ENCODE data around the gene NAPEPLD.
A peak's percentile ranks its signal among the peaks of the same experiment; 100 is the strongest.
"Not testable (repeated sequence)": the region's sequence is repeated elsewhere in the genome, so short reads cannot be mapped to it uniquely, and the experiment has no call there.

The NAPEPLD gene

DNA sequence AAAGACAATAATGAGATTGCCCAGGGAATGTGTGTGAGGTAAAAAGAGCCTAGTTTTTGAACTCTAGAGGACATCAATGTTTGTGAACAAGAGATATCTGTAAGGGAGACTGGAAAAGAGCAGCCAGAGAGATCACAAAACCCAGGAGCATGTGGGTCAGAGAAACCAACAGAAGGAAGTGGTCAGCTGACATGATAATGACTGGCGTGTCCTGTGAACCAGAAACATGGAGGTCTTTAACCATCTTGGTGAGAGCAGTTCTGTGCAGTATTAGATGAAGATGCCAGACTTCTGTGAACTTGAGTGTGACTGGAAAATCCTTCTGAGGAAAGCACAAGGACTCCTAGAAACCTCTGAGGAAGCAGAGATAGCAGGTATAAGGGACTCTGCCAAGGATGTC is 10.2 kb upstream of the NAPEPLD start:
- H3K9ac ChIP-seq (ENCODE audit: low read depth in 1 of 2, low read length in 2 of 2); H3K4me1 ChIP-seq (ENCODE audit: control insufficient read depth in 1 of 2, insufficient read depth in 2 of 2, low read length in 2 of 2); H3K9me3 ChIP-seq (ENCODE audit: control insufficient read depth in 1 of 2, low read length in 2 of 2); H3K4me3 ChIP-seq (ENCODE audit: low read depth in 1 of 2, low read length in 2 of 2); H3K27me3 ChIP-seq (ENCODE audit: control insufficient read depth in 1 of 2, insufficient read depth in 2 of 2, low read length in 2 of 2); H3K36me3 ChIP-seq (ENCODE audit: control insufficient read depth in 1 of 2, insufficient read depth in 2 of 2, low read length in 2 of 2); H3K27ac ChIP-seq (ENCODE audit: low read depth, low read length): not testable (repeated sequence)

DNA sequence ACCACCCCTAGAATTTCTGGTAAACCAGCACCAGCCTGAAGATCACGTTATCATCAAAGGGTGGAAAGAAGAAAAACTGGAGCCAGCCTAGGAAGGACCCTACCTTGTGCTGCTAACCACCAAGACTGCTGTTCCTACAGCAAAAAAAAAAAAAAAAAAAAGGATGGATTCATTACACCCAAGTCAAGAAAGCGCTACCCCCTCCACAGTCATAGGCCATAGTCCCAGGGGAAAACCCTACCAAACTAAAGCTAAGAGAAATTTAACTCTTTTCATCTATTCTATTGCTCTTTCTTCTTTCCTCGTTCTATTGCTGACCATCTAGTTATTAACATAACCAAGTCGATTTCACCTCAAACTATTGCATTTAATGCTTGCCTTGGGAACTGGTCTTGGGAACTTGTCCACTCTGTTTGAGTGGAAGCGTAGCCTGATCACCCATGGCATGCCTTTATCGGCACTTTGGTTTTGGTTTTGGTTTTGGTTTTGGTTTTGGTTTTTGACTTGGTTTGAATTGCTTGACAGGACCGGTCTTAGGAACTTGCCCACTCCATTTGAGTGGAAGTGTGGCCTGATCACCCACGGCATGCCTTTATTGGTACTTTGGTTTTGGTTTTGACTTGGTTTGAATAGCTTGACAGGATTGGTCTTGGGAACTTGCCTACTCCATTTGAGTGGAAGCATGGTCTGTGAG is 6.6 kb upstream of the NAPEPLD start:
- peaks cover 8 to 12% of the 10 kb centered on the region in 2 donors for H3K4me1 ChIP-seq (ENCODE audit: control insufficient read depth in 1 of 2, insufficient read depth in 2 of 2, low read length in 2 of 2)
- H3K4me3 ChIP-seq (ENCODE audit: low read depth in 1 of 2, low read length in 2 of 2), result peak overlapping the region in 1 of 2 donors; percentile 21
- H3K27ac ChIP-seq (ENCODE audit: low read depth, low read length), result not testable (repeated sequence)

DNA sequence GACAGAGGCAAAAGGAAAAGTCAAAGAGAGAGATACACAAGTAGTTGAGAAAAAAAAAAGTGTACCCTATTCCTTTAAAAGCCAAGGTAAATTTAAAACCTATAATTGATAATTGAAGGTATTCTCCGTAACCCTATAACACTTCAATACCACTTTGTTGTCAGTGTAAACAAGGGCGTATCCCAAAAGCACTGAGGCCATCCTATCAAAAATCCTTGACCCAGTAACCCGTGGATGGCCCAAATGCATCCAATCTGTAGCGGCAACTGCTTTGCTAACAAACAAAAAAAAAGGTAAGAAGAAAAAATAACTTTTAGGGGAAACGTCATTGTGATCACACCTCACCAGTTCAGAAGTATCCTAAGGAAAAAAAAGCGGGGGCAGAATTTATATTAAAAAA is 5.1 kb upstream of the NAPEPLD start:
- no peak overlapping the region for H3K9ac ChIP-seq (ENCODE audit: low read depth in 1 of 2, low read length in 2 of 2)
- H3K27ac ChIP-seq (ENCODE audit: low read depth, low read length), result no peak overlapping the region

More for the DNA sequence above, 6.6 kb upstream of the NAPEPLD start:
- H3K9ac ChIP-seq (ENCODE audit: low read depth in 1 of 2, low read length in 2 of 2); H3K36me3 ChIP-seq (ENCODE audit: control insufficient read depth in 1 of 2, insufficient read depth in 2 of 2, low read length in 2 of 2); H3K27me3 ChIP-seq (ENCODE audit: control insufficient read depth in 1 of 2, insufficient read depth in 2 of 2, low read length in 2 of 2); H3K9me3 ChIP-seq (ENCODE audit: control insufficient read depth in 1 of 2, low read length in 2 of 2): not testable (repeated sequence)

DNA sequence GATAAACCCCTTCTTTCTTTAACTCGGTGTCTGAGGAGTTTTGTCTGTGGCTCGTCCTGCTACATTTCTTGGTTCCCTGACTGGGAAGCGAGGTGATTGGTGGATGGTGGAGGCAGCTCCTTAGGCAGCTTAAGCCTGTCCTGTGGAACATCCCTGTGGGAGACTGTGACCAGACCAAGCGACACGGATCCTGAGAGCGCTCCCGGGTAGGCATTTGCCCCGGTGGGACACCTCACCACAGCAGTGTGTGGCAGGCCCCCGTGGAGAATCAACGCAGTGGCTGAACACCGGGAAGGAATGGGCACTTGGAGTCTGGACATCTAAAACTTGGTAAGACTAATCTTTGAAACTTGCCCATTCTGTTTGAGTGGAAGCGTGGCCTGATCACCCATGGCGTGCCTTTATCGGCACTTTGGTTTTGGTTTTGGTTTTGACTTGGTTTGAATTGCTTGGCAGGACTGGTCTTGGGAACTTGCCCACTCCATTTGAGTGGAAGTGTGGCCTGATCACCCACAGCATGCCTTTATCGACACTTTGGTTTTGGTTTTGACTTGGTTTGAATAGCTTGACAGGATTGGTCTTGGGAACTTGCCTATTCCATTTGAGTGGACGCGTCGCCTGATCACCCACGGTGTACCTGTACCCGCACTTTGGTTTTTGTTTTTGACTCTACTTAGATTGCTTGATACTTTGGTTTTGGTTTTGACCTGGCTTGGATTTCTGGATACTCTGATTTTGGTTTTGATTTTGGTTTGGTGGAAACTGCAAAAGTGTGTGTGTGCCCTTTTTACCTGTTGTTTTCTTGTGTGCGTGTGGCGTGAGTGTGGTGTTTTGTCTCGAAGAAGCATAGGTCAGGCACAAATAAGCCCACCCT is 4.1 kb upstream of the NAPEPLD start:
- H3K9ac ChIP-seq (ENCODE audit: low read depth in 1 of 2, low read length in 2 of 2); H3K27me3 ChIP-seq (ENCODE audit: control insufficient read depth in 1 of 2, insufficient read depth in 2 of 2, low read length in 2 of 2); H3K36me3 ChIP-seq (ENCODE audit: control insufficient read depth in 1 of 2, insufficient read depth in 2 of 2, low read length in 2 of 2); H3K27ac ChIP-seq (ENCODE audit: low read depth, low read length); H3K9me3 ChIP-seq (ENCODE audit: control insufficient read depth in 1 of 2, low read length in 2 of 2): not testable (repeated sequence)
- H3K4me1 ChIP-seq (ENCODE audit: control insufficient read depth in 1 of 2, insufficient read depth in 2 of 2, low read length in 2 of 2), result peaks cover 15 to 20% of the 10 kb centered on the region in 2 donors
- H3K4me3 ChIP-seq (ENCODE audit: low read depth in 1 of 2, low read length in 2 of 2), result peak overlapping the region in 1 of 2 donors; percentile 36

More for the DNA sequence above, 5.1 kb upstream of the NAPEPLD start:
- no peak overlapping the region for H3K4me3 ChIP-seq (ENCODE audit: low read depth in 1 of 2, low read length in 2 of 2)
- no peaks in the 10 kb centered on the region for H3K9me3 ChIP-seq (ENCODE audit: control insufficient read depth in 1 of 2, low read length in 2 of 2)
- no peaks in the 10 kb centered on the region for H3K27me3 ChIP-seq (ENCODE audit: control insufficient read depth in 1 of 2, insufficient read depth in 2 of 2, low read length in 2 of 2)
- H3K36me3 ChIP-seq (ENCODE audit: control insufficient read depth in 1 of 2, insufficient read depth in 2 of 2, low read length in 2 of 2), result no peaks in the 10 kb centered on the region
- peaks cover 15 to 20% of the 10 kb centered on the region in 2 donors for H3K4me1 ChIP-seq (ENCODE audit: control insufficient read depth in 1 of 2, insufficient read depth in 2 of 2, low read length in 2 of 2)

DNA sequence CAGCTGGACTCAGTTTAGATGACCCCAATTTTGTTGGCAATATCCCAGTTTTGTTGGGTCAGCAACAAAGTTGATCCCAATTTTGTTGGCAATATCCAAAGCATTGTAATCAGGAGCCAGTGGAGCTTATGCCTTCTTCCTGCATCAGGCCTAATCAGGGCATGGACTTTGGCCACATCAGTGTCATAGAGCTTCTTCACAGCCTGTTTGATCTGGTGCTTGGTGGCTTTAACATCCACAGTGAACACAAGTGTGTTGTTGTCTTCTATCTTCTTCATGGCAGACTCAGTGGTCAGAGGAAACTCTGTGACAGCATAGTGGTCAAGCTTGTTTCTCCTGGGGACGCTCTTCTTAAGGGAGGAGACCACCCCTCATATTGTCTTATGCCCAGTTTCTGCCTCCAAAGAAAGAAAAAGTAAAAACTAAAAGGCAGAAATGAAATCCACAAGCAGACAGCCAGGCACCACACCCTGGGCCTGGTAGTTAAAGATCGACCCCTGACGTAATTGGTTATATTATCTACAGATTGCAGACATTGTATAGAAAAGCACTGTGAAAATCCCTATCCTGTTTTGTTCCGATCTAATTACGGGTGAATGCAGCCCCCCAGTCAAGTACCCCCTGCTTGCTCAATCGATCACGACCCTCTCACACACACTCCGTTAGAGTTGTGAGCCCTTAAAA is 3.2 kb upstream of the NAPEPLD start:
- not testable (repeated sequence) for H3K9ac ChIP-seq (ENCODE audit: low read depth in 1 of 2, low read length in 2 of 2); H3K9me3 ChIP-seq (ENCODE audit: control insufficient read depth in 1 of 2, low read length in 2 of 2); H3K36me3 ChIP-seq (ENCODE audit: control insufficient read depth in 1 of 2, insufficient read depth in 2 of 2, low read length in 2 of 2); H3K27me3 ChIP-seq (ENCODE audit: control insufficient read depth in 1 of 2, insufficient read depth in 2 of 2, low read length in 2 of 2)
- Histone ChIP-seq H3K4me3 (ENCODE audit: low read depth in 1 of 2, low read length in 2 of 2) (peak overlapping the region in 1 of 2 donors; percentile 6), H3K27ac (ENCODE audit: low read depth, low read length) (peak overlapping the region; percentile 83), H3K4me1 (ENCODE audit: control insufficient read depth in 1 of 2, insufficient read depth in 2 of 2, low read length in 2 of 2) (peaks cover 18 to 20% of the 10 kb centered on the region in 2 donors)

DNA sequence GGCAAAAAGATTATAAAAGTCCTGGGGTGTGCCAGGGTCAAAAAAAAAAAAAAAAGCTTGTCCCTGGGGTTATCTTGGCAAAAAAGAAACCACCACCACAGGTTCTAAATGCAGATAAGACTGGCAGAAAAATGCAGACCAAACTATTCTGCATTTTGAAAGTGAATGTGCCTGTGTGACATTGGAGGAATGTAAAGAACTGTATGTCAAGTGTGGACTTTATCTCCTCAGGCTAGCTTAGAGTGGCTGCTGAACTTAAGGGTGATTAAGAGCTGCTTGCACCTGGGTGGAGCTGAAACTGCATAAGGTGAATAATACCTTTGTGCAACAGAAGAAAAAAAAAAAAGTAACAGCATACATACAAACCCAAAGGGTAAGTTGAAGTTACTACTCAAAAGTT is 1.3 kb upstream of the NAPEPLD start:
- H3K4me3 ChIP-seq (ENCODE audit: low read depth in 1 of 2, low read length in 2 of 2), result peak overlapping the region; percentile 92 to 99
- H3K9ac ChIP-seq (ENCODE audit: low read depth in 1 of 2, low read length in 2 of 2), result peak overlapping the region; percentile 96 to 97
- peak overlapping the region; percentile 97 for H3K27ac ChIP-seq (ENCODE audit: low read depth, low read length)

DNA sequence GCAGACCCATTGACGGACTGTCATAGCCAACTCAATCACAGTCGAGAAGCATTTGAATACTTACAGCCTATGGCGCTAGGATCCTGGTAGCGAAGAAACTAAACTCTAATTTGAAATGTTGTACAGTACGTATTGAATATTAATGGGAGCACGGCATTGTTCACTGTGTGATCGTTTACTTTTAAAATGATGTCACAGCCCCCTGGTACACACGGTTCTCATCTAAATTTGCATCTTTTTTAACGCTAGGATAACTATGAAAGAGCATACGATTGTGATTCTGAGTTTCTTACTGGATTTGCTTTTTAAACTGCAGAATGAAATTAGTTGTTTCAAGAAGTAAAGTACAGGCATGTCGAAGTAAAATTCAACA is 895 bp upstream of the NAPEPLD start:
- Histone ChIP-seq H3K9me3 (ENCODE audit: control insufficient read depth in 1 of 2, low read length in 2 of 2) (no peaks in the 10 kb centered on the region), H3K36me3 (ENCODE audit: control insufficient read depth in 1 of 2, insufficient read depth in 2 of 2, low read length in 2 of 2) (no peaks in the 10 kb centered on the region), H3K4me3 (ENCODE audit: low read depth in 1 of 2, low read length in 2 of 2) (peak overlapping the region; percentile 92 to 99), H3K27me3 (ENCODE audit: control insufficient read depth in 1 of 2, insufficient read depth in 2 of 2, low read length in 2 of 2) (no peaks in the 10 kb centered on the region), H3K4me1 (ENCODE audit: control insufficient read depth in 1 of 2, insufficient read depth in 2 of 2, low read length in 2 of 2) (peaks cover 24 to 25% of the 10 kb centered on the region in 2 donors), H3K27ac (ENCODE audit: low read depth, low read length) (peak overlapping the region; percentile 97), H3K9ac (ENCODE audit: low read depth in 1 of 2, low read length in 2 of 2) (peak overlapping the region; percentile 96 to 97)

More for the DNA sequence above, 1.3 kb upstream of the NAPEPLD start:
- H3K27me3 ChIP-seq (ENCODE audit: control insufficient read depth in 1 of 2, insufficient read depth in 2 of 2, low read length in 2 of 2), result no peaks in the 10 kb centered on the region
- peaks cover 24 to 25% of the 10 kb centered on the region in 2 donors for H3K4me1 ChIP-seq (ENCODE audit: control insufficient read depth in 1 of 2, insufficient read depth in 2 of 2, low read length in 2 of 2)
- no peaks in the 10 kb centered on the region for H3K36me3 ChIP-seq (ENCODE audit: control insufficient read depth in 1 of 2, insufficient read depth in 2 of 2, low read length in 2 of 2)
- no peaks in the 10 kb centered on the region for H3K9me3 ChIP-seq (ENCODE audit: control insufficient read depth in 1 of 2, low read length in 2 of 2)

DNA sequence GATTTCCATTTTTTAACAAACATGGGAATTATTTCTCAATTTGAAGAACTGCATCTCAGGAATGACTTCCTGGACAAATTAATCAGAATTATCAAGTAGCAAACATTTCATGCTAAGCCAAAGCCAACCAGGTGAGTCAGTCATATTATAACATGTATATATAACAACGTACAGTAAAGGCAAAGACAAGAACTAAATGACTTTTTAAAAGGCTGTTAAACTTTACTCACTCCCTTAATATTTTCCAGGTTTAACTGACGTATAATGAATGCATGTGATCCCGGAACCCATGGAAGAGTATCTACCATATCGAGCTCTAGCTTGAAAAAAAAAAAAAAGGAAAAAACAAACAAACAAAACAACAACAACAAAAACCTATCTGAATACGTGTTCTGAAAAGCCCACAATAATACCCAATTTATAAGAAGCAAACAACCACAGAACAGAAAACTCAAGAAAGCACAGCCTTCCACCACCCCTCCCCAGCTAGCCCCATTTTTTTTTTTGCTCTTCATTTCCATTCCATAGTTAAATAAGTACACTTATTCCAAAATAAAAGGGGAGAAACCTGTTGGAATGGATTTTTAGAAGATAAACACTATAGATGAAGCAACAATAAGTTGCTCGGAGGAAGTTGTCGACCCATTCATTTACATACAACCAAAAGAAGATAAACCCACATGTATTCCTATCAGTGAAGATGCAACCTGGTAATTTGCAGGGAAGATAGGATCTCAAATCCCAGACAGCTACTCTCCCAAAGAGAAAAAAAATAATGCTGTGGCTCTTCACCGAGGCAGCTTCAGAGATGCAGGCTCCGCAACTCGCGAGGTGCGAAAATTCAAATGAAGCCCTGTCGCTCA is 537 bp downstream of the NAPEPLD start:
- Histone ChIP-seq H3K4me3 (ENCODE audit: low read depth in 1 of 2, low read length in 2 of 2) (peak overlapping the region; percentile 92 to 99), H3K36me3 (ENCODE audit: control insufficient read depth in 1 of 2, insufficient read depth in 2 of 2, low read length in 2 of 2) (peaks cover 0 to 1% of the 10 kb centered on the region in 2 donors), H3K9ac (ENCODE audit: low read depth in 1 of 2, low read length in 2 of 2) (peak overlapping the region; percentile 96 to 97), H3K27ac (ENCODE audit: low read depth, low read length) (peak overlapping the region; percentile 97), H3K4me1 (ENCODE audit: control insufficient read depth in 1 of 2, insufficient read depth in 2 of 2, low read length in 2 of 2) (peaks cover 20 to 27% of the 10 kb centered on the region in 2 donors), H3K9me3 (ENCODE audit: control insufficient read depth in 1 of 2, low read length in 2 of 2) (no peaks in the 10 kb centered on the region), H3K27me3 (ENCODE audit: control insufficient read depth in 1 of 2, insufficient read depth in 2 of 2, low read length in 2 of 2) (no peaks in the 10 kb centered on the region)

DNA sequence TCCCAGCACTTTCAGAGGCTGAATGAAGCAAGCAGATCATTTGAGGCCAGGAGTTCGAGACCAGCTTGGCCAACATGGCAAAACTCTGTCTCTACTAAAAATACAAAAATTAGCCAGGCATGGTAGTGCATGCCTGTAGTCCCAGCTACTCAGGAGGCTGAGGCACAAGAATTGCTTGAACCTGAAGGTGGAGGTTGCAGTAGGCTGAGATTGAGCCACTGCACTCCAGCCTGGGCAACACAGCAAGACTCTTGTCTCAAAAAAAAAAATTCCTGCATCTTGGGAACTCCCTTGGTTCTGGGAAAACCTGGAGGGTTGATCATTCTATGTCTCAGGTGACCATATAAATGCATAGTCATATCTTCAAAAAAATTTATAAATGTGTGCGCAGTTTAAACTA is 4.1 kb downstream of the NAPEPLD start:
- not testable (repeated sequence) for H3K4me3 ChIP-seq (ENCODE audit: low read depth in 1 of 2, low read length in 2 of 2); H3K9me3 ChIP-seq (ENCODE audit: control insufficient read depth in 1 of 2, low read length in 2 of 2); H3K27me3 ChIP-seq (ENCODE audit: control insufficient read depth in 1 of 2, insufficient read depth in 2 of 2, low read length in 2 of 2); H3K27ac ChIP-seq (ENCODE audit: low read depth, low read length); H3K9ac ChIP-seq (ENCODE audit: low read depth in 1 of 2, low read length in 2 of 2); H3K36me3 ChIP-seq (ENCODE audit: control insufficient read depth in 1 of 2, insufficient read depth in 2 of 2, low read length in 2 of 2)
- peaks cover 9 to 30% of the 10 kb centered on the region in 2 donors for H3K4me1 ChIP-seq (ENCODE audit: control insufficient read depth in 1 of 2, insufficient read depth in 2 of 2, low read length in 2 of 2)
